Inflammatory macrophage (primary cell): ENCODE data around the gene AP5B1.
"Not testable (repeated sequence)": the region's sequence is repeated elsewhere in the genome, so short reads cannot be mapped to it uniquely, and the experiment has no call there.

Experiments
- DNase-seq, 2 donors: peaks; one replicate each; pipeline ENCODE4 v3.0.0-alpha.2; 2020 to 2022

Gene AP5B1

DNA sequence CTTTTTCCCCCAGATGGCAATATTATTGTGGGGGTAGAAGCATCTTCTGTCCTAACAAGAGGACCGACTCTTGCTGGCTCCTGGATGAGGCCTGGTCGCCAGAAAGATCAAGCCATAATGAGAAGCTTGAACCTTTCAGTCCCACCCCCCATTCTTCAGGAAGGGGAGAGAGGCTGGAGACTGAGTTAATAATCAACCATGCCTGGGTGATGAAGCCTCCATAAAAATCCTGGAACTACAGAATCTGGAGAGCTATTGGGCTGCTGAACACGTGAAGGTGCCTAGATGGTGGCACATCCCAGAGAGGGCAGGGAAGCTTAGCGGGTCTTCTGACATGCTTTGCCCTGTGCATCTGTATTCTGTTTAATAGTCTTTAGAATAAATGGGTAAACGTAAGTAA, 16.3 kb downstream of the AP5B1 start:
- DNase-seq = no peak

DNA sequence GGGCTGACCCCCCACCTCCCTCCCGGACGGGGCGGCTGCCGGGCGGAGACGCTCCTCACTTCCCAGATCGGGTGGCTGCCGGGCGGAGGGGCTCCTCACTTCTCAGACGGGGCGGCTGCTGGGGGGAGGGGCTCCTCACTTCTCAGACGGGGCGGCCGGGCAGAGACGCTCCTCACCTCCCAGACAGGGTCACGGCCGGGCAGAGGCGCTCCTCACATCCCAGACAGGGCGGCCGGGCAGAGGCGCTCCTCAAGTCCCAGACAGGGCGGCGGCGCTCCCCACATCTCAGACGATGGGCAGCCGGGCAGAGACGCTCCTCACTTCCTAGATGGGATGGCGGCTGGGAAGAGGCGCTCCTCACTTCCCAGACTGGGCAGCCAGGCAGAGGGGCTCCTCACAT, 18.0 kb downstream of the AP5B1 start:
- not testable (repeated sequence) for DNase-seq

DNA sequence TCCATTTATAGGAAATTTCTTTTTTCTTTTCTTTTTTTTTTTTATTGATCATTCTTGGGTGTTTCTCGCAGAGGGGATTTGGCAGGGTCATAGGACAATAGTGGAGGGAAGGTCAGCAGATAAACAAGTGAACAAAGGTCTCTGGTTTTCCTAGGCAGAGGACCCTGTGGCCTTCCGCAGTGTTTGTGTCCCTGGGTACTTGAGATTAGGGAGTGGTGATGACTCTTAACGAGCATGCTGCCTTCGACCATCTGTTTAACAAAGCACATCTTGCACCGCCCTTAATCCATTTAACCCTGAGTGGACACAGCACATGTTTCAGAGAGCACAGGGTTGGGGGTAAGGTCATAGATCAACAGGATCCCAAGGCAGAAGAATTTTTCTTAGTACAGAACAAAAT, 18.6 kb downstream of the AP5B1 start:
- DNase-seq = not testable (repeated sequence)

DNA sequence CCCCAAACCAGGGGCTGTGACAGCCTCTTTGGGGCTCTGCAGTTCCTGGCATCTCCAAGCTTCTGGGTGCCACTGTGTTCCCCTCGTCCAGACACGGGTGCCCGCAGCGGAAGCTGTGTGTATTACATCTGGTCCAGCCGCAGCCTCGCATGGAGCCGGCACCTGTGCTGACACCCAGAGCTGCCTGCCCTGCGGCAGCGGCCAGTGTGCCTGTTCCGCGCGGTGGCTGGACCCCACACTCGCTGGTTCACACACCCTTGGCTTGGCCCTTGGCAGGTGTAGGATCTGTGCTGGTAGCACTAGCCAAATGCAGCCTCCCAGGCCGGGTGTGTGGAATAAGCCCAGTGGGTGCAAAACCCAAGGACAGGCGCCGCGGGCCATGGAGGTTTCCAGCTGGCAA, 35.7 kb downstream of the AP5B1 start:
- no peak for DNase-seq

DNA sequence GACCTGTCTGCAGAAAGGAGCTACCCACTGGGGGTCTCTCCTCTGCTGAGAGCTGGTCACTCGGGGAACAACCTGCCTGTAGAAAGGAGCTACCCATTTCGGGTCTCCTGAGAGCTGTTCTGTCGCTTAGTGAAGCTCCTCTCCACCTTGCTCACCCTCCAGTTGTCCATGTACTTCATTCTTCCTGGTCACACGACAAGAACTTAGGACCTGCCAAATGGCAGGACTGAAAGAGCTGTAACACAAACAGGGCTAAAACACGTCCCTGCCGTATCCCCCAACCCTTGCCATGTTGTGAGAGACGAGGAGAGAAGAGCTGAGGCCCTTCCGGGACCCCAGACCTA, 36.1 kb downstream of the AP5B1 start:
- no peak for DNase-seq

DNA sequence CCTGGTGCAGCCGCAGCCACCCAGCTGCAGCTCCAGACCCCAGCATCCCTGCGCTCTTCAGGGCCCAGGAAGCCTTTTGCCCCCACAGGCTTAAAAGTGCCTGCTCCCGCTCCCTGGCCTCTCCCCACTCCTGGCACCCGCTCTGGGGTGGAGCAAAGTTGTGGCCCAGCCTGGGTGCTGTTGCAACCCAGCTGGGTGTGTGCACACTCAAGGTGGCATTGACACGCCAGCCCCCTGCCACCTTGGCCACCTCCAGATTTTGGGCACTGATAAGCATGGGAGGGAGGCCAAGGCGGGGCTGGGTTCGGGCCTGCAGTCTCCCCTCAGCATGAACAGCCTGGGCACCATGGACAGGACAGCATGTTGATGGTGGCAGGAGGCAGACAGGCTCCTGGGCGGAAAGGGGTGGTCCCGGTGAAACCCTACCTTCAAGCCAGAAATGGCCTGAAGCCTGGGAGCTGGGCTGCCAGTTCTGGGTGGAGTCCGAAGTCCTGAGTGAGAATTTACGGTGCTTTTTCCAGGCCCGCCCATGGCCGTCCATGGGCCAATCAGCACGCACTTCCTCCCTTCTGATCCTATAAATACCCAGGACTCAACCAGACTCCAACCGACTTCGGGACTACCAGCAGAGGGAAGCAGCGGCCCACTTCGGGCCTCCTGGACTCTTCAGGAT, 36.6 kb downstream of the AP5B1 start:
- peak; percentile 64 to 69 for DNase-seq

DNA sequence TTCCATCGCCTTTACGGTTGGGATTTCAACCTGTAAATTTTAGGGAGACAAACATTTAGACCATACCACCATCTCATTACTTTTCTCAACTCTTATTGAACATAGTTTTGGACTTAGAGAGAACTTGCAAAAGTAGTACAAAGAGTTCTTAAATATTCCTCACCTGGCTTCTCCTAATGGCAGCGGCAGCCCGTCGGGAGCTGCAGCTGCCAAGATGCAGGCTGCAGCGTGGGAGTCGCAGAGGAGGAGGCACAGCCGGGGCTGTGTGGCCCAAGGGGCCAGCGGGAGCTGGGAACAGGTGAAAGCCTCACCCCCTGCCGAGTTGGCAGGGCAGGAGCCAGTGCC, 37.1 kb downstream of the AP5B1 start:
- DNase-seq = no peak

DNA sequence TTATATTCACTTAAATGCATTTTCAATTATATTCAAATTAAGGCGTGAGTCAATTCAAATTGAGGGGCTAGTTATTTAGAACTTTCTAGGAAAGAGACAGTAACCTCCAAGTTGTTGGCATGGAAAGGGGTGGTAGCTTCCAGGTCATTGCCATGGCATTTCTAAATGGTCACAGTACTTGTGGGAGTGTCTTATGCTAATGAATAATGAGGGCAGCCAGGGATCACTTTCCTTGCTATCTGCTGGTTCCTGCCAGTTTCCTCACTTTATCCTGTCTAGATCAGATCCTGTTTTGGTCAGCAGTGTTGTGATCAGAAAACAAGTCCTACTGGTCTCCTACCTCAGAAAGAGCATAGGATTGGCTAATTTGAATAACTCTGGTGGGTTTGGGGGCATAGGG, 38.4 kb downstream of the AP5B1 start:
- no peak for DNase-seq

DNA sequence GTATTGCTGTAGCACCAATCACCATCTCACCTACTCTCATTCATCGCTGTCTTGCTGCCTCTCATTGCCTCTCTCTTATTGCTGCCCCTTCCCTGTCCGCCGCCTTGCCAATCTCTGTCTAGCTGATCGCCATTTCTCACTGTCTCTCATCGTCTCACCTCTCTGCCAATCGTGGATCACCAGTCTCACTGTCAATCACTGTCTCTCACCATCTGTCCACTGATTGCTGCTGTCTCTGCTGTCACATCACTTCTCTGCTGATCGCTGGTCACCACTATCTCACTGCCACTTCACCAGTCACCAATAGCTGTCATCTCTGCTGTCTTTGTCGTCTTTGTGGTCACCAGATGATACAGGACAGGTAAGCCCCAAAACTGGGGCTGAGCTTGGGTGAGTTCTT, 39.6 kb downstream of the AP5B1 start:
- no peak for DNase-seq

DNA sequence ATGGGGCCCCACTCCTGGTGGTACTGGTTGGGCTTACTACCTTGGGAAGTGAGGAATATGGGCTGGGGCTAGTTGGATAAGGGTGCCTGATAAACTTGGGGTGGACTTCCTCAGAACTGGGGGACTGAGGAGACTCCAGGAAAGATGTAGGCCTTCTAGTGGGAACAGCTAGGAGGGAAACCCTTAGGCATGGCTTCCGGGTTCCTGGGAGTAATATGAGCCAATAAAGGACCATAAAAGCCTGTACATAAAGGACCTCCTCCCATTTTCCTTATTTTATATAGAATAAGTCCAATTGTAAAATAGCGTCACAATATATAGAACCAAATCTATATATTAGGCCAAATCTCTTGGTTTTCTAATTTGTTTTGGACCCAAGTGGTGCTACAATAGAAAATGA, 41.8 kb downstream of the AP5B1 start:
- no peak for DNase-seq

DNA sequence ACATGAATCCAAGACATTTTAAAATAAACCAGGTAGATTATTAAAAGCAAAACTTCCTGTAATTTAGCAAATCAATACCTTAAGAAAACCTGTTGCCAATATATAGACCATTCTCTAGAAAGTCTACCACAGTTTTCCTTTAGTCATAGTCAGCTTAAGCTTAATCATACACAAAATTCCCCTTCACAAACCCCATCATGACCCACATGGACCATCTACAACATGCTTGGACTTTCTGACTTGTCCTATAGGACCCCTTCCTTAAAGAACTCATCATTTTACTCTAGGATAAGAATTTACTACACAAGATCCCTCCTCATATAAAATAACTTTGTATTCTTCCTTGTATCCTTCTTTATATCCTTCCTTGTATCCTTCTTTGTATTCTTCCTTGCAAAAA, 44.0 kb downstream of the AP5B1 start:
- DNase-seq = no peak

DNA sequence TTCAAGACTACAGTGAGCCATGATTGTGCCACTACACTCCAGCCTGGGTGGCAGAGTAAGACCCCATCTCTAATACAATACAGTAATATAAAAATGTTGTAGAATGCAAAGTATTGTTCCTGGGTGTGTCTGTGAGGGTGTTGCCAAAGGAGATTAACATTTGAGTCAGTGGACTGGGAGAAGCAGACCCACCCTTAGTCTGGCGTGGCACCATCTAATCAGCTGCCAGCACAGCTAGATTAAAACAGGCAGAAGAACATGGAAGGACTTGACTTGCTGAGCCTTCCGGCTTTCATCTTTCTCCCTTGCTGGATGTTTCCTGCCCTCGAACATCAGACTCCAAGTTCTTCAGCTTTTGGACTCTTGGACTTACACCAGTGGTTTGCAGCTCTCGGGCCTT, 45.7 kb downstream of the AP5B1 start:
- not testable (repeated sequence) for DNase-seq

DNA sequence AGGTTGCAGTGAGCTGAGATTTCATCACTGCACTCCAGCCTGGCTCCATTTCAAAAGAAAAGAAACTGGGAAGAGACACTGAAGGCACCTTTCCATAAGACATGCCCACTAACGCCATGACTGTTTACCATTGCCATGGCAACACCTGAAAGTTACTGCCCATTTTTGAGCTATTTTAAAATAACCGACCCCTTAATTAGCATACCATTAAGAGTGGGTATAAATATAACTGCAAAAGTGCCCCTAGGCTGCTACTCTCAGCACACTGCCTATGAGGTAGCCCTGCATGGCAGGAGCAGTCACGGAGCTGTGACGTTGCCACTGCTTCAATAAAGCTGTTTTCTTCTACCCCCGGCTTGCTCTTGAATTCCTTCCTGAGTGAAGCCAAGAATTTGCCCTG, 50.3 kb downstream of the AP5B1 start:
- no peak for DNase-seq

DNA sequence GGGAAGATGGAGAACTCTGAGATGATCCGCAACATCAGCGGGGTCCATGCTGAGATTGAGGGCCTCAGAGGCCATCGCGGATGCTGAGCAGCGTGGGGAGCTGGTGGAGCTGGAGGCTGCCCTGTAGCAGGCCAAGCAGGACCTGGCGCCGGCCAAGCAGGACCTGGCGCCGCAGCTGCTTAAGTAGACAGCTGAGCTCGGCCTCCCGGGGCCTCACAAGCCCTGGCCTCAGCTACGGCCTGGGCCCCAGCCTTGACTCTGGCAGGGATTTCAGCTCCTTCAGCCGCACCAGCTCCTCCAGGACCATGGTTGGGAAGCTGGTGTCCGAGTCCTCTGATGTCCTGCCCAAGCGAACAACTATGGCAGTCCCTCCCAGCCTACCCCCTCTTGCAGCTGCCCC, 52.9 kb downstream of the AP5B1 start:
- no peak for DNase-seq

DNA sequence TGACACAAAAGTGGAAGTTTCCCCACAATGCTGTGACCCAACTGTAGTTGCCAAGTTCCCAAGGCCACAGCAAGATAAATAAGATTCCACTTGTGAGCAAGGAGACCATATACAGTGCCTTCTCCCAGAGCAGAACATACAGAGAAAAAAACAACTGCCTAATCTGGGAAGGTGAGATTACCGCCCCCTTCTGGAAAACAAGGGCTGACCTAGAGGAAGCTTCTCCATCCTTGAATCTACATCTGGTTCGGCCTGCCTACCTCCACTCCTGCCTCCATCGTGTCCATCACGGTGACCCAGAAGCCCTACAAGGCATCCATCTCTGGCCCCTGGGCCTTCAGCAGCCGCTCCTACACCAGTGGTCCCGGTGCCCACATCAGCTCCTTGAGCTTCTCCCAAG, 54.1 kb downstream of the AP5B1 start:
- peak; percentile 34 to 46 for DNase-seq
